Caco-2 (cell line): ENCODE results near the gene MAML2. TPM values are rescaled to one million over a fixed set of nuclear protein-coding genes. Genes with fewer than 3 reads are reported as not detected.
A peak's percentile ranks its signal among the peaks of the same experiment; 100 is the strongest.

Experiments used
- BruUV-seq: library from RNA; stranded (reverse); fragments of 400-500 nt; replicated peaks from 2 replicates; lab custom pipeline; 2021; lab: Mats Ljungman, UMichigan
- CTCF ChIA-PET: fragments of 300-600 bp; sonication (Branson Sonifier 250); formaldehyde crosslinking; loops from one replicate; lab custom pipeline; 2022; ENCODE audit warnings: antibody characterized with exemption; lab: Charles Lee
- POLR2A ChIA-PET: fragments of 300-600 bp; sonication (Branson Sonifier 250); formaldehyde crosslinking; loops from one replicate; lab custom pipeline; 2022; ENCODE audit warnings: antibody characterized with exemption; lab: Charles Lee
- DNase-seq, 2 experiments: peaks; one replicate each; pipeline versions ENCODE4 v3.0.0 to v3.0.0-alpha.2; 2020 to 2022
- H3K27me3 ChIP-seq: replicated peaks from 2 replicates; pipeline ENCODE4 v1.6.0; 2011; ENCODE audit warnings: low read length; ENCODE audit not compliant: control insufficient read depth, insufficient read depth
- H3K36me3 ChIP-seq: 2 replicates; pipeline ENCODE4 v1.5.1; 2011; ENCODE audit warnings: low read length; ENCODE audit not compliant: control insufficient read depth, insufficient read depth
- H3K4me1 ChIP-seq: fragments of 250-450 bp; sonication (Bioruptor Pico); 2 replicates; pipeline ENCODE4 v1.5.1; 2020; ENCODE audit warnings: mild to moderate bottlenecking
- H3K4me3 ChIP-seq: 2 replicates; pipeline ENCODE4 v1.5.1; 2011; ENCODE audit warnings: low read depth, mild to moderate bottlenecking, control low read depth, low read length
- H3K9me3 ChIP-seq: fragments of 250-450 bp; sonication (Bioruptor Pico); 2 replicates; pipeline ENCODE4 v1.5.1; 2020; ENCODE audit warnings: mild to moderate bottlenecking, moderate library complexity
- H3K27ac Mint-ChIP-seq: one replicate; pipeline ENCODE4 v1.8.0; 2022; ENCODE audit warnings: mixed read lengths; ENCODE audit not compliant: unreplicated experiment
- H3K27me3 Mint-ChIP-seq: one replicate; pipeline ENCODE4 v1.8.0; 2022; ENCODE audit warnings: mixed read lengths; ENCODE audit not compliant: insufficient read depth, unreplicated experiment
- H3K36me3 Mint-ChIP-seq: one replicate; pipeline ENCODE4 v1.8.0; 2022; ENCODE audit warnings: mild to moderate bottlenecking, mixed read lengths; ENCODE audit not compliant: insufficient read depth, unreplicated experiment
- H3K4me1 Mint-ChIP-seq: one replicate; pipeline ENCODE4 v1.8.0; 2022; ENCODE audit warnings: low read depth, mixed read lengths; ENCODE audit not compliant: unreplicated experiment
- H3K4me3 Mint-ChIP-seq: one replicate; pipeline ENCODE4 v1.8.0; 2022; ENCODE audit warnings: mild to moderate bottlenecking, moderate library complexity, mixed read lengths; ENCODE audit not compliant: unreplicated experiment
- H3K9me3 Mint-ChIP-seq: one replicate; pipeline ENCODE4 v1.8.0; 2022; ENCODE audit warnings: mixed read lengths; ENCODE audit not compliant: unreplicated experiment
- CTCF ChIP-seq, 2 experiments: fragments of 200-600 bp in 1 of 2; IDR thresholded peaks; 1 replicate in 1 of 2; 2 replicates in 1 of 2; pipeline versions ENCODE4 v1.5.1 to v1.8.0; 2011 to 2022; ENCODE audit warnings: antibody characterized with exemption in 1 of 2, control low read depth in 1 of 2, inconsistent platforms in 1 of 2, low read depth in 1 of 2, low read length in 1 of 2, mild to moderate bottlenecking in 1 of 2, moderate library complexity in 1 of 2; ENCODE audit not compliant: insufficient read depth in 1 of 2, severe bottlenecking in 1 of 2, unreplicated experiment in 1 of 2
- intact Hi-C: fragments of 100-400 bp; cut with micrococcal nuclease; formaldehyde crosslinking; loops from one replicate; pipeline ENCODE4 v1.10.0; 2022; ENCODE audit not compliant: unreplicated experiment
- total RNA-seq: library from RNA; stranded (reverse); gene quantifications from 2 replicates; pipeline ENCODE4 v1.2.3, GENCODE V29; 2022

The MAML2 gene
- total RNA-seq, 1 experiment from 2014 or later = 11.5 TPM

GRCh38 chr11:95968585-95968984 is 374.4 kb downstream of the MAML2 start:
- H3K36me3 ChIP-seq = no peaks in the 10 kb centered on the region
- ChIA-PET CTCF (interaction anchor here (0.6 to 2.7 kb wide), 2 partner anchors 120 to 133 kb away, joined by 3 to 10 read pairs; no protein-coding TSS in a partner anchor), POLR2A (no interaction called here)
- H3K27me3 ChIP-seq = no peaks in the 10 kb centered on the region
- BruUV-seq = no TSS peak
- TF ChIP-seq CTCF (IDR thresholded peaks at IDR 0.05; ENCODE audit: insufficient read depth in 1 of 2, low read depth in 1 of 2, low read length in 1 of 2, severe bottlenecking in 1 of 2, unreplicated experiment in 1 of 2) = peak; percentile 58 to 62
- H3K4me3 ChIP-seq = no peak overlapping the region
- Mint-ChIP-seq H3K9me3 (peaks cover 9% of the 10 kb centered on the region), H3K27ac (no peak overlapping the region), H3K27me3 (no peaks in the 10 kb centered on the region), H3K4me3 (no peak overlapping the region), H3K36me3 (no peaks in the 10 kb centered on the region), H3K4me1 (no peaks in the 10 kb centered on the region)
- H3K9me3 ChIP-seq = peaks cover 4% of the 10 kb centered on the region; the same call in 1 of the 2 replicates
- peak in 1 of 2 experiments; percentile 30 for DNase-seq
- intact Hi-C loops = loop anchor here (1.0 kb wide), 2 partner anchors 119 to 132 kb away; no protein-coding TSS in a partner anchor
- H3K4me1 ChIP-seq = no peaks in the 10 kb centered on the region

GRCh38 chr11:95964281-95964680 is 378.7 kb downstream of the MAML2 start:
- ChIA-PET POLR2A (no interaction called here), CTCF (no interaction called here)
- intact Hi-C loops = no loop called here
- Histone ChIP-seq H3K4me3 (no peak overlapping the region), H3K27me3 (no peaks in the 10 kb centered on the region), H3K36me3 (no peaks in the 10 kb centered on the region), H3K9me3 (peaks cover 4% of the 10 kb centered on the region; the same call in 1 of the 2 replicates), H3K4me1 (no peaks in the 10 kb centered on the region)
- TF ChIP-seq CTCF (IDR thresholded peaks at IDR 0.05; ENCODE audit: insufficient read depth in 1 of 2, low read depth in 1 of 2, low read length in 1 of 2, severe bottlenecking in 1 of 2, unreplicated experiment in 1 of 2) = no peak
- Mint-ChIP-seq H3K4me3 (no peak overlapping the region), H3K4me1 (no peaks in the 10 kb centered on the region), H3K9me3 (peaks cover 9% of the 10 kb centered on the region), H3K27me3 (no peaks in the 10 kb centered on the region), H3K27ac (no peak overlapping the region), H3K36me3 (no peaks in the 10 kb centered on the region)
- BruUV-seq = no TSS peak
- DNase-seq = no peak

- Histone ChIP-seq H3K4me3 (no peak overlapping the region), H3K4me1 (no peaks in the 10 kb centered on the region), H3K36me3 (no peaks in the 10 kb centered on the region), H3K27me3 (no peaks in the 10 kb centered on the region), H3K9me3 (no peaks in the 10 kb centered on the region)
- intact Hi-C loops = no loop called here
- Mint-ChIP-seq H3K27ac (no peak overlapping the region), H3K27me3 (no peaks in the 10 kb centered on the region), H3K4me3 (no peak overlapping the region), H3K9me3 (no peaks in the 10 kb centered on the region), H3K4me1 (no peaks in the 10 kb centered on the region), H3K36me3 (no peaks in the 10 kb centered on the region)
- no peak for TF ChIP-seq CTCF (IDR thresholded peaks at IDR 0.05; ENCODE audit: insufficient read depth in 1 of 2, low read depth in 1 of 2, low read length in 1 of 2, severe bottlenecking in 1 of 2, unreplicated experiment in 1 of 2)
- DNase-seq = no peak
- CTCF ChIA-PET = no interaction called here
- BruUV-seq = no TSS peak
- POLR2A ChIA-PET = no interaction called here
These were observed 381.2 kb downstream of the MAML2 start for GRCh38 chr11:95961758-95962157.
